ENCODE results near the gene UBL3. TPM values are rescaled to one million over a fixed set of nuclear protein-coding genes. Genes with fewer than 3 reads are reported as not detected.

UBL3 gene
- total and polyA plus RNA-seq, 10 of the 15 experiments (the other 5 are each of a cell fraction or from before 2014, with no cell fraction given): 5.5 to 13.7 (median 10.6) TPM

DNA sequence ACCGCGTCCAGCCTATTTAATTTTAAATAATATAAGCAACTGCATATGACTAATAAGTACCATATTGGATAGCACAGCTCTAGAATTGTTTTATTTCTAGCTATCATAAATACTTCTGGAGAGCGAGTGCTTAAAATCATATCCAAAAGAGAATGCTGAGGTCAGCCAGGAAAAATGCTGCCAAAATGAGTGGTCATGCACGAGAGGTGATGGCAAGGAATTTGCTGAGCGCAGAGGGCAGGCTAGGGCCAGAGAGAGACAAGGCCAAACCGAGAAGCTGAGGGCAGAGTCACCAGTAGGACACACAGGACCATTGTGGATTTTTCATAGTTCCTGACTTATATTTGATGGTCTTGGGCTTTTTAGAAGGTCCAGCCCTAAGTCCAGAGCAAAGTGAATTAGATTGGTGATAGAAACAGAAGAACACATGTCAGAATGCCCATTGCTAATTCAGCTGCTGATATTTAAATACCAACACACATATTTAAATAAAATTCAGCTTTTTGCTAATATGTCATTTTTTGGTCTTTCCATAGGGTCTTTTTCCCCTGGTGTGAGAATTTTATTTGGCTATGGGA, 33.6 kb upstream of the UBL3 start:
- ATAC-seq: no peak
- Histone ChIP-seq H3K36me3 (ENCODE audit: control insufficient read depth in 2 of 2, insufficient read depth in 2 of 2, low read length in 1 of 2) (no peaks in the 10 kb centered on the region), H3K9ac (ENCODE audit: control insufficient read depth, insufficient read depth, low read length) (no peak overlapping the region), H3K4me1 (ENCODE audit: control insufficient read depth, insufficient read depth, low read length) (no peaks in the 10 kb centered on the region), H2AFZ (ENCODE audit: control insufficient read depth, low read depth, low read length) (no peak overlapping the region), H3K4me2 (ENCODE audit: control insufficient read depth, insufficient read depth) (no peak overlapping the region), H4K20me1 (ENCODE audit: control insufficient read depth, insufficient read depth) (no peaks in the 10 kb centered on the region), H3K27me3 (replicated peaks in 1 of 2; ENCODE audit: control insufficient read depth in 2 of 2, insufficient read depth in 2 of 2, low read length in 1 of 2) (no peaks in the 10 kb centered on the region; a peak in 2 of 4 replicates), H3K4me3 (no peak overlapping the region), H3K27ac (ENCODE audit: control insufficient read depth, insufficient read depth) (no peak overlapping the region), H3K9me3 (replicated peaks; ENCODE audit: control insufficient read depth, insufficient read depth, low read length) (no peaks in the 10 kb centered on the region), H3K79me2 (ENCODE audit: control insufficient read depth, insufficient read depth, low read length) (no peaks in the 10 kb centered on the region)
- in situ Hi-C loops (cut with MboI) (no loop called here), intact Hi-C loops (cut with micrococcal nuclease; ENCODE audit: unreplicated experiment) (no loop called here)
- FAIRE-seq: no peak
- POLR2A ChIA-PET: no interaction called here
- CTCF ChIA-PET: interaction anchor here (1.2 to 1.5 kb wide), 3 partner anchors 10 to 231 kb away, joined by 3 to 6 read pairs (median 4); no protein-coding TSS in a partner anchor
- SMC1A ChIA-PET (ENCODE audit: uncharacterized antibody, unreplicated experiment): interaction anchor here (1.2 kb wide), 1 partner anchor 24 kb away, joined by 3 read pairs; no protein-coding TSS in a partner anchor
- RAD21 ChIA-PET (ENCODE audit: unreplicated experiment): no interaction called here
- no TSS peak for BruUV-seq (replicated peaks)
- no peak for DNase-seq (ENCODE audit: low read depth, low spot score)
- WGBS (ENCODE audit: insufficient coverage, insufficient replicate concordance, low lambda C conversion rate, missing lambda C conversion rate): 52% methylated on average over 6 of the region's 6 CpGs
- TF ChIP-seq SMAD1 (IDR thresholded peaks at IDR 0.05; ENCODE audit: low read depth, partially characterized antibody) (no peak), NFIC (IDR thresholded peaks at IDR 0.05; ENCODE audit: low read depth, low read length) (no peak), EP300 (IDR thresholded peaks at IDR 0.05; ENCODE audit: borderline replicate concordance in 1 of 2, control insufficient read depth in 1 of 2, low read depth in 2 of 2, low read length in 2 of 2) (no peak), SMAD5 (IDR thresholded peaks at IDR 0.05; ENCODE audit: low read depth) (no peak), MTA3 (IDR thresholded peaks at IDR 0.05; ENCODE audit: borderline replicate concordance, low read length) (no peak), PML (IDR thresholded peaks at IDR 0.05; ENCODE audit: low read length) (no peak), EZH2 (IDR thresholded peaks at IDR 0.05; ENCODE audit: borderline replicate concordance, control insufficient read depth, low read depth, low read length) (no peak), BACH1 (IDR thresholded peaks at IDR 0.05; ENCODE audit: borderline replicate concordance) (no peak), SMC3 (IDR thresholded peaks at IDR 0.05; ENCODE audit: borderline replicate concordance, low read length) (no peak), RCOR1 (conservative IDR thresholded peaks at IDR 0.05; ENCODE audit: low read depth, low read length) (no peak), RUNX3 (IDR thresholded peaks at IDR 0.05; ENCODE audit: low read length) (no peak), NFYB (IDR thresholded peaks at IDR 0.05; ENCODE audit: insufficient read depth, low read depth, low read length) (no peak), ZNF217 (IDR thresholded peaks at IDR 0.05) (no peak)
- TF ChIP-seq, protein P1, sequence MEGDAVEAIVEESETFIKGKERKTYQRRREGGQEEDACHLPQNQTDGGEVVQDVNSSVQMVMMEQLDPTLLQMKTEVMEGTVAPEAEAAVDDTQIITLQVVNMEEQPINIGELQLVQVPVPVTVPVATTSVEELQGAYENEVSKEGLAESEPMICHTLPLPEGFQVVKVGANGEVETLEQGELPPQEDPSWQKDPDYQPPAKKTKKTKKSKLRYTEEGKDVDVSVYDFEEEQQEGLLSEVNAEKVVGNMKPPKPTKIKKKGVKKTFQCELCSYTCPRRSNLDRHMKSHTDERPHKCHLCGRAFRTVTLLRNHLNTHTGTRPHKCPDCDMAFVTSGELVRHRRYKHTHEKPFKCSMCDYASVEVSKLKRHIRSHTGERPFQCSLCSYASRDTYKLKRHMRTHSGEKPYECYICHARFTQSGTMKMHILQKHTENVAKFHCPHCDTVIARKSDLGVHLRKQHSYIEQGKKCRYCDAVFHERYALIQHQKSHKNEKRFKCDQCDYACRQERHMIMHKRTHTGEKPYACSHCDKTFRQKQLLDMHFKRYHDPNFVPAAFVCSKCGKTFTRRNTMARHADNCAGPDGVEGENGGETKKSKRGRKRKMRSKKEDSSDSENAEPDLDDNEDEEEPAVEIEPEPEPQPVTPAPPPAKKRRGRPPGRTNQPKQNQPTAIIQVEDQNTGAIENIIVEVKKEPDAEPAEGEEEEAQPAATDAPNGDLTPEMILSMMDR (IDR thresholded peaks at IDR 0.05 in 2 of 3, conservative IDR thresholded peaks at IDR 0.05 in 1 of 3; ENCODE audit: control insufficient read depth in 2 of 3, extremely low read depth in 1 of 3, insufficient read depth in 1 of 3, low read depth in 3 of 3, low read length in 3 of 3): no peak
- TF ChIP-seq, protein P2, sequence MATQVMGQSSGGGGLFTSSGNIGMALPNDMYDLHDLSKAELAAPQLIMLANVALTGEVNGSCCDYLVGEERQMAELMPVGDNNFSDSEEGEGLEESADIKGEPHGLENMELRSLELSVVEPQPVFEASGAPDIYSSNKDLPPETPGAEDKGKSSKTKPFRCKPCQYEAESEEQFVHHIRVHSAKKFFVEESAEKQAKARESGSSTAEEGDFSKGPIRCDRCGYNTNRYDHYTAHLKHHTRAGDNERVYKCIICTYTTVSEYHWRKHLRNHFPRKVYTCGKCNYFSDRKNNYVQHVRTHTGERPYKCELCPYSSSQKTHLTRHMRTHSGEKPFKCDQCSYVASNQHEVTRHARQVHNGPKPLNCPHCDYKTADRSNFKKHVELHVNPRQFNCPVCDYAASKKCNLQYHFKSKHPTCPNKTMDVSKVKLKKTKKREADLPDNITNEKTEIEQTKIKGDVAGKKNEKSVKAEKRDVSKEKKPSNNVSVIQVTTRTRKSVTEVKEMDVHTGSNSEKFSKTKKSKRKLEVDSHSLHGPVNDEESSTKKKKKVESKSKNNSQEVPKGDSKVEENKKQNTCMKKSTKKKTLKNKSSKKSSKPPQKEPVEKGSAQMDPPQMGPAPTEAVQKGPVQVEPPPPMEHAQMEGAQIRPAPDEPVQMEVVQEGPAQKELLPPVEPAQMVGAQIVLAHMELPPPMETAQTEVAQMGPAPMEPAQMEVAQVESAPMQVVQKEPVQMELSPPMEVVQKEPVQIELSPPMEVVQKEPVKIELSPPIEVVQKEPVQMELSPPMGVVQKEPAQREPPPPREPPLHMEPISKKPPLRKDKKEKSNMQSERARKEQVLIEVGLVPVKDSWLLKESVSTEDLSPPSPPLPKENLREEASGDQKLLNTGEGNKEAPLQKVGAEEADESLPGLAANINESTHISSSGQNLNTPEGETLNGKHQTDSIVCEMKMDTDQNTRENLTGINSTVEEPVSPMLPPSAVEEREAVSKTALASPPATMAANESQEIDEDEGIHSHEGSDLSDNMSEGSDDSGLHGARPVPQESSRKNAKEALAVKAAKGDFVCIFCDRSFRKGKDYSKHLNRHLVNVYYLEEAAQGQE (IDR thresholded peaks at IDR 0.05; ENCODE audit: low read depth, low read length): no peak
- TF ChIP-seq, protein P3, sequence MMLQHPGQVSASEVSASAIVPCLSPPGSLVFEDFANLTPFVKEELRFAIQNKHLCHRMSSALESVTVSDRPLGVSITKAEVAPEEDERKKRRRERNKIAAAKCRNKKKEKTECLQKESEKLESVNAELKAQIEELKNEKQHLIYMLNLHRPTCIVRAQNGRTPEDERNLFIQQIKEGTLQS (IDR thresholded peaks at IDR 0.05; ENCODE audit: borderline replicate concordance, extremely low read depth, low read depth, low read length): no peak
